Measurements from ENCODE around the gene LLCFC1. TPM values are rescaled to one million over a fixed set of nuclear protein-coding genes. Genes with fewer than 3 reads are reported as not detected.
"Not testable (repeated sequence)": the region's sequence is repeated elsewhere in the genome, so short reads cannot be mapped to it uniquely, and the experiment has no call there.

The LLCFC1 gene
- total and polyA plus RNA-seq, 11 donors: not detected

DNA sequence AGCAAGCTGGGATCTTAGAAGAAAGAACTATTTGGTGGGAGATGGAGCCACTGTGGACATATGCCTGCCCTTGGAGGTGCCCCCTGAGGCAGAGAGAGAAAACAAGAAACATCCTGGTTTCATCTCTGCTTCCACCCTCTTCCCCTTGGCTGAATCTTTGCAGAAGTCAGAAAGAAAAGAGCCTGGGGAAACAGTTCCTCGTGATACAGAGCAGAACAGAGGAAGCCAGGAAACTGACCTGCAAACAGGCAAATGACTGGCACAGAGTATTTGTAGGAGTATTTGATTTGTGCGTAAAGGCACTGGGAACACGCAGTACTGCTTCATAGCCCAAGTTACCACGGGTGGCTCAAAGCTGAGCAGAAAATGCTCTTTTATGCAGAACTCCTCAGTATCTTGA, 29.9 kb downstream of the LLCFC1 start:
- H3K27me3 ChIP-seq: peaks cover 0 to 12% (median 0%) of the 10 kb centered on the region in 9 donors
- DNase-seq: no peak
- no peaks in the 10 kb centered on the region for H3K36me3 ChIP-seq
- TF ChIP-seq, protein P1, sequence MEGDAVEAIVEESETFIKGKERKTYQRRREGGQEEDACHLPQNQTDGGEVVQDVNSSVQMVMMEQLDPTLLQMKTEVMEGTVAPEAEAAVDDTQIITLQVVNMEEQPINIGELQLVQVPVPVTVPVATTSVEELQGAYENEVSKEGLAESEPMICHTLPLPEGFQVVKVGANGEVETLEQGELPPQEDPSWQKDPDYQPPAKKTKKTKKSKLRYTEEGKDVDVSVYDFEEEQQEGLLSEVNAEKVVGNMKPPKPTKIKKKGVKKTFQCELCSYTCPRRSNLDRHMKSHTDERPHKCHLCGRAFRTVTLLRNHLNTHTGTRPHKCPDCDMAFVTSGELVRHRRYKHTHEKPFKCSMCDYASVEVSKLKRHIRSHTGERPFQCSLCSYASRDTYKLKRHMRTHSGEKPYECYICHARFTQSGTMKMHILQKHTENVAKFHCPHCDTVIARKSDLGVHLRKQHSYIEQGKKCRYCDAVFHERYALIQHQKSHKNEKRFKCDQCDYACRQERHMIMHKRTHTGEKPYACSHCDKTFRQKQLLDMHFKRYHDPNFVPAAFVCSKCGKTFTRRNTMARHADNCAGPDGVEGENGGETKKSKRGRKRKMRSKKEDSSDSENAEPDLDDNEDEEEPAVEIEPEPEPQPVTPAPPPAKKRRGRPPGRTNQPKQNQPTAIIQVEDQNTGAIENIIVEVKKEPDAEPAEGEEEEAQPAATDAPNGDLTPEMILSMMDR (IDR thresholded peaks at IDR 0.05): no peak
- no peak for TF ChIP-seq POLR2A (IDR thresholded peaks at IDR 0.05)
- H3K27ac ChIP-seq: no peak overlapping the region
- H3K9me3 ChIP-seq: peaks cover 0 to 3% (median 0%) of the 10 kb centered on the region in 12 donors
- peaks cover 0 to 5% (median 0%) of the 10 kb centered on the region in 12 donors for H3K4me1 ChIP-seq
- no peak overlapping the region for H3K4me3 ChIP-seq
- no peak for ATAC-seq
- intact Hi-C loops (cut with DNase I): no loop called here
- WGBS, 4 donors: 61 to 70% (median 66%) methylated on average over 4 of the region's 4 CpGs

DNA sequence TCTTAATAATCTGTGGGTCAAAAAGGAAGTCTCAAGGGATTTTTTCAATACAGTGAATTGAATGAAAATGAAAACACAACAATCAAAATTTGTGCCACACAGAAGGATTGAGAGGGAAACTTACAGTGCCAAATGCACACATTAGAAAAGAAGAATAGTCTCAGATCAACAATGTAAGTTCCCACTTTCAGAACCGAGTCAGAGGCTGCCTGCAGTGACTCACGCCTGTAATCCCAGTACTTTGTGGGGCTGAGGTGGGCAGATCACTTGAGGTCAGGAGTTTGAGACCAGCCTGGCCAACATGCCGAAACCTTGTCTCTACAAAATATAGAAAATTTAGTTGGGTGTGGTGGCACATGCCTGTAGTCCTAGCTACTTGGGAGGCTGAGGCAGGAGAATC, 35.3 kb downstream of the LLCFC1 start:
- TF ChIP-seq, protein P1 (IDR thresholded peaks at IDR 0.05): no peak
- no peak for TF ChIP-seq POLR2A (IDR thresholded peaks at IDR 0.05)
- Histone ChIP-seq H3K36me3 (no peaks in the 10 kb centered on the region), H3K27me3 (no peaks in the 10 kb centered on the region), H3K4me3 (no peak overlapping the region), H3K4me1 (no peaks in the 10 kb centered on the region), H3K9me3 (peaks cover 0 to 19% (median 2%) of the 10 kb centered on the region in 12 donors), H3K27ac (no peak overlapping the region)
- DNase-seq: no peak
- intact Hi-C loops (cut with DNase I): no loop called here
- no peak for ATAC-seq
- 71 to 88% (median 85%) methylated on average over 3 of the region's 3 CpGs for WGBS, 4 donors

DNA sequence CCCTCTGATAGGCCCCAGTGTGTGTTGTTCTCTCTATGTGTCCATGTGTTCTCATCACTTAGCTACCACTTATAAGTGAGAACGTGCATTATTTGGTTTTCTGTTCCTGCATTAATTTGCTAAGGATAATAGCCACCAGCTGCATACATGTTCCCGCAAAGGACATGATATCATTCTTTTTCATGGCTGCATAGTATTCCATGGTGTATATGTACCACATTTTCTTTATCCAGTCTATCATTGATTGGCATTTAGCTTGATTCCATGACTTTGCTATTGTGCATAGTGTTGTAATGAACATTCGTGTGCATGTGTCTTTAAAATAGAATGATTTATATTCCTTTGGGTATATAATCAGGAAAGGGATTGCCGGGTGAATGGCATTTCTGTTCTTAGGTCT, 39.1 kb downstream of the LLCFC1 start:
- 72 to 80% (median 75%) methylated on average over 4 of the region's 4 CpGs for WGBS, 4 donors
- H3K4me1 ChIP-seq; DNase-seq; H3K27ac ChIP-seq; H3K4me3 ChIP-seq; ATAC-seq; intact Hi-C loops (cut with DNase I); H3K27me3 ChIP-seq; H3K36me3 ChIP-seq: not testable (repeated sequence)
- peaks cover 0 to 28% (median 2%) of the 10 kb centered on the region in 12 donors for H3K9me3 ChIP-seq

DNA sequence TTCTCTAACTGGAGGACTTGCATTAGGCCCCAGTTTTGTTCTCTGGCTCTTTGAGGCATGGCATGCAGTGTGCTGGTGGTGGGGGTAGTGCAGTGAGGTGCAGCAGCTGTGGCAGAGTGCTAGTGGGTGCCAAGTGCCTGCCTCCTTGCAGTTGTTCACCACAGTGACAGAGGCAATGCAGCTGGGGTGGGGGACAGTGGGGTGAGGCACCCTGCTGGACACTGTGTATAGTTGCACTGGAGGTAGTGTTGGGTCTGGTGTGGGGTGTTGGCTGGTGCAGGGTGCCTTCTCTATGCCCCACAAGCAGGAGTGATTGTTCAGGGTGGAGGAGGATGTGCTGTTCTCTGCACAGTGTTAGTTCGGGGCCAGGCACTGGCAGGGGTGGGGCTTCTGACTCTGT, 44.5 kb downstream of the LLCFC1 start:
- no peak for TF ChIP-seq POLR2A (IDR thresholded peaks at IDR 0.05)
- TF ChIP-seq, protein P1 (IDR thresholded peaks at IDR 0.05): no peak
- H3K36me3 ChIP-seq: no peaks in the 10 kb centered on the region
- no peaks in the 10 kb centered on the region for H3K4me1 ChIP-seq
- ATAC-seq: no peak
- 60 to 80% (median 79%) methylated on average over 1 of the region's 1 CpG; no CpG with 5 or more reads in 1 of the 4 donors for WGBS, 4 donors
- H3K4me3 ChIP-seq: no peak overlapping the region
- no peaks in the 10 kb centered on the region for H3K27me3 ChIP-seq
- no peak overlapping the region for H3K27ac ChIP-seq
- no peak for DNase-seq
- H3K9me3 ChIP-seq: peaks cover 0 to 16% (median 2%) of the 10 kb centered on the region in 12 donors
- intact Hi-C loops (cut with DNase I): no loop called here

DNA sequence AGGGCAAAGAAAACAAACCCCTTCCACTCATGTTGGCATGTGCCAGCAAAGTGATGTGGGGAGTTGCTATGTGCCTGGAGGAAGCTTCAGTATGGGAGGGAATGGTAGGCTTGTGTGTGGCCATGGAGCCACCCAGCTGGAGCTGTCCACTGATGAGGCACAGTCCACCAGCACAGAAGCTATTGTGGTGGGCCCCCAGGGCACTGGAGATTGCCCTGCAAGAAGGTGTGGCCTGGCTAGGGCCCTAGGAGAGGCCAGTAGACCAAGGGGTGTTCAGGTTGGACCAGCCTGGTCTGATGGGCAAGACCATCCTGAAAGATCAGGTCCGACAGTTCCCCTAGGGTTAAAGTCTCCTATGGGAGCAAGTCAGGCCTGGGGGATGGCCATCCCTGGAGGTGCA, 45.0 kb downstream of the LLCFC1 start:
- Histone ChIP-seq H3K4me3 (no peak overlapping the region), H3K4me1 (no peaks in the 10 kb centered on the region), H3K27ac (no peak overlapping the region), H3K9me3 (peaks cover 0 to 12% (median under 1%) of the 10 kb centered on the region in 12 donors), H3K36me3 (no peaks in the 10 kb centered on the region), H3K27me3 (no peaks in the 10 kb centered on the region)
- ATAC-seq: no peak
- TF ChIP-seq POLR2A (IDR thresholded peaks at IDR 0.05): no peak
- TF ChIP-seq, protein P1 (IDR thresholded peaks at IDR 0.05): no peak
- 88 to 100% (median 96%) methylated on average over 1 of the region's 1 CpG; no CpG with 5 or more reads in 1 of the 4 donors for WGBS, 4 donors
- intact Hi-C loops (cut with DNase I): no loop called here
- DNase-seq: no peak
